Panc1 (cell line): ENCODE data around the gene CALU.

ENCODE experiments used
- POLR2AphosphoS5 ChIP-seq: IDR thresholded peaks from 2 replicates; pipeline ENCODE4 v1.6.1; 2012; ENCODE audit warnings: mild to moderate bottlenecking, low read depth, low read length, moderate library complexity
- TF ChIP-seq, protein P1 (sequence below), 2 experiments: IDR thresholded peaks; 2 replicates each; pipeline ENCODE4 v1.6.1; 2011 to 2012; ENCODE audit warnings: low read depth in 2 of 2, control low read depth in 1 of 2, low read length in 1 of 2, mild to moderate bottlenecking in 1 of 2, moderate library complexity in 1 of 2; ENCODE audit not compliant: insufficient read depth in 1 of 2
- TF ChIP-seq, protein P2 (sequence below): fragments of 450-650 bp; IDR thresholded peaks from 2 replicates; pipeline ENCODE4 v1.5.1; 2017; ENCODE audit warnings: mild to moderate bottlenecking

GRCh38 chr7:128703609-128704241 is 35.4 kb upstream of the CALU start:
- TF ChIP-seq POLR2AphosphoS5: no peak
- TF ChIP-seq, protein P1, sequence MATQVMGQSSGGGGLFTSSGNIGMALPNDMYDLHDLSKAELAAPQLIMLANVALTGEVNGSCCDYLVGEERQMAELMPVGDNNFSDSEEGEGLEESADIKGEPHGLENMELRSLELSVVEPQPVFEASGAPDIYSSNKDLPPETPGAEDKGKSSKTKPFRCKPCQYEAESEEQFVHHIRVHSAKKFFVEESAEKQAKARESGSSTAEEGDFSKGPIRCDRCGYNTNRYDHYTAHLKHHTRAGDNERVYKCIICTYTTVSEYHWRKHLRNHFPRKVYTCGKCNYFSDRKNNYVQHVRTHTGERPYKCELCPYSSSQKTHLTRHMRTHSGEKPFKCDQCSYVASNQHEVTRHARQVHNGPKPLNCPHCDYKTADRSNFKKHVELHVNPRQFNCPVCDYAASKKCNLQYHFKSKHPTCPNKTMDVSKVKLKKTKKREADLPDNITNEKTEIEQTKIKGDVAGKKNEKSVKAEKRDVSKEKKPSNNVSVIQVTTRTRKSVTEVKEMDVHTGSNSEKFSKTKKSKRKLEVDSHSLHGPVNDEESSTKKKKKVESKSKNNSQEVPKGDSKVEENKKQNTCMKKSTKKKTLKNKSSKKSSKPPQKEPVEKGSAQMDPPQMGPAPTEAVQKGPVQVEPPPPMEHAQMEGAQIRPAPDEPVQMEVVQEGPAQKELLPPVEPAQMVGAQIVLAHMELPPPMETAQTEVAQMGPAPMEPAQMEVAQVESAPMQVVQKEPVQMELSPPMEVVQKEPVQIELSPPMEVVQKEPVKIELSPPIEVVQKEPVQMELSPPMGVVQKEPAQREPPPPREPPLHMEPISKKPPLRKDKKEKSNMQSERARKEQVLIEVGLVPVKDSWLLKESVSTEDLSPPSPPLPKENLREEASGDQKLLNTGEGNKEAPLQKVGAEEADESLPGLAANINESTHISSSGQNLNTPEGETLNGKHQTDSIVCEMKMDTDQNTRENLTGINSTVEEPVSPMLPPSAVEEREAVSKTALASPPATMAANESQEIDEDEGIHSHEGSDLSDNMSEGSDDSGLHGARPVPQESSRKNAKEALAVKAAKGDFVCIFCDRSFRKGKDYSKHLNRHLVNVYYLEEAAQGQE (IDR thresholded peaks at IDR 0.05; ENCODE audit: insufficient read depth in 1 of 2, low read depth in 2 of 2, low read length in 1 of 2): no peak
- TF ChIP-seq, protein P2, sequence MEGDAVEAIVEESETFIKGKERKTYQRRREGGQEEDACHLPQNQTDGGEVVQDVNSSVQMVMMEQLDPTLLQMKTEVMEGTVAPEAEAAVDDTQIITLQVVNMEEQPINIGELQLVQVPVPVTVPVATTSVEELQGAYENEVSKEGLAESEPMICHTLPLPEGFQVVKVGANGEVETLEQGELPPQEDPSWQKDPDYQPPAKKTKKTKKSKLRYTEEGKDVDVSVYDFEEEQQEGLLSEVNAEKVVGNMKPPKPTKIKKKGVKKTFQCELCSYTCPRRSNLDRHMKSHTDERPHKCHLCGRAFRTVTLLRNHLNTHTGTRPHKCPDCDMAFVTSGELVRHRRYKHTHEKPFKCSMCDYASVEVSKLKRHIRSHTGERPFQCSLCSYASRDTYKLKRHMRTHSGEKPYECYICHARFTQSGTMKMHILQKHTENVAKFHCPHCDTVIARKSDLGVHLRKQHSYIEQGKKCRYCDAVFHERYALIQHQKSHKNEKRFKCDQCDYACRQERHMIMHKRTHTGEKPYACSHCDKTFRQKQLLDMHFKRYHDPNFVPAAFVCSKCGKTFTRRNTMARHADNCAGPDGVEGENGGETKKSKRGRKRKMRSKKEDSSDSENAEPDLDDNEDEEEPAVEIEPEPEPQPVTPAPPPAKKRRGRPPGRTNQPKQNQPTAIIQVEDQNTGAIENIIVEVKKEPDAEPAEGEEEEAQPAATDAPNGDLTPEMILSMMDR: no peak
